H9 (cell line): ENCODE data around the gene SAT2. TPM values are rescaled to one million over a fixed set of nuclear protein-coding genes. Genes with fewer than 3 reads are reported as not detected.
A peak's percentile ranks its signal among the peaks of the same experiment; 100 is the strongest.

Source experiments
- DNase-seq: peaks from one replicate; pipeline ENCODE4 v3.0.0-alpha.2; 2017
- H2AFZ ChIP-seq: one replicate; pipeline ENCODE4 v1.6.1; 2013; ENCODE audit warnings: mild to moderate bottlenecking, low read length, control low read depth, moderate library complexity
- H2AK5ac ChIP-seq: 2 replicates; pipeline ENCODE4 v1.6.1; 2013; ENCODE audit warnings: low read length, control low read depth, mixed read lengths; ENCODE audit not compliant: insufficient read length
- H2BK120ac ChIP-seq: one replicate; pipeline ENCODE4 v1.6.1; 2013; ENCODE audit warnings: low read depth, mild to moderate bottlenecking, low read length, control low read depth, inconsistent platforms; ENCODE audit not compliant: poor library complexity, severe bottlenecking
- H2BK12ac ChIP-seq: 2 replicates; pipeline ENCODE4 v1.6.1; 2013; ENCODE audit warnings: low read length, control low read depth, mixed read lengths, low read depth; ENCODE audit not compliant: insufficient read length
- H2BK15ac ChIP-seq: 2 replicates; pipeline ENCODE4 v1.6.1; 2013; ENCODE audit warnings: low read depth, low read length, control low read depth
- H2BK20ac ChIP-seq: one replicate; pipeline ENCODE4 v1.6.1; 2013; ENCODE audit warnings: low read depth, mild to moderate bottlenecking, low read length, control low read depth, inconsistent platforms; ENCODE audit not compliant: poor library complexity, severe bottlenecking
- H2BK5ac ChIP-seq: 2 replicates; pipeline ENCODE4 v1.6.1; 2013; ENCODE audit warnings: low read length, control low read depth, mixed read lengths; ENCODE audit not compliant: insufficient read length
- H3K14ac ChIP-seq: 2 replicates; pipeline ENCODE4 v1.6.1; 2013; ENCODE audit warnings: low read length, control low read depth; ENCODE audit not compliant: insufficient read depth
- H3K18ac ChIP-seq: 2 replicates; pipeline ENCODE4 v1.6.1; 2013; ENCODE audit warnings: low read depth, mild to moderate bottlenecking, mixed read lengths, low read length, control low read depth; ENCODE audit not compliant: insufficient read length
- H3K23ac ChIP-seq: 2 replicates; pipeline ENCODE4 v1.6.1; 2013; ENCODE audit warnings: low read length, control low read depth, mixed read lengths, low read depth; ENCODE audit not compliant: insufficient read length
- H3K23me2 ChIP-seq: 2 replicates; pipeline ENCODE4 v1.6.1; 2013; ENCODE audit warnings: low read depth, mild to moderate bottlenecking, mixed read lengths, low read length, control low read depth; ENCODE audit not compliant: insufficient read length, poor library complexity, severe bottlenecking
- H3K27ac ChIP-seq: 2 replicates; pipeline ENCODE4 v1.5.1; 2013; ENCODE audit warnings: low read length, control low read depth, mixed read lengths, low read depth; ENCODE audit not compliant: insufficient read length
- H3K27me3 ChIP-seq: 2 replicates; pipeline ENCODE4 v1.6.1; 2013; ENCODE audit warnings: low read length, control low read depth, inconsistent platforms; ENCODE audit not compliant: insufficient read depth
- H3K4ac ChIP-seq: 2 replicates; pipeline ENCODE4 v1.6.1; 2013; ENCODE audit warnings: low read depth, mild to moderate bottlenecking, control low read depth, inconsistent platforms, low read length, moderate library complexity
- H3K4me1 ChIP-seq: 2 replicates; pipeline ENCODE4 v1.6.1; 2013; ENCODE audit warnings: low read length, control low read depth, inconsistent platforms; ENCODE audit not compliant: insufficient read depth
- H3K4me2 ChIP-seq: 2 replicates; pipeline ENCODE4 v1.6.1; 2013; ENCODE audit warnings: low read length, control low read depth, mixed read lengths; ENCODE audit not compliant: insufficient read length, insufficient read depth
- H3K56ac ChIP-seq: 2 replicates; pipeline ENCODE4 v1.6.1; 2013; ENCODE audit warnings: low read depth, mild to moderate bottlenecking, mixed read lengths, low read length, control low read depth; ENCODE audit not compliant: insufficient read length
- H3K79me1 ChIP-seq: 2 replicates; pipeline ENCODE4 v1.6.1; 2013; ENCODE audit warnings: low read depth, mild to moderate bottlenecking, moderate library complexity, low read length, control low read depth, inconsistent platforms; ENCODE audit not compliant: insufficient read depth, poor library complexity, severe bottlenecking
- H3K79me2 ChIP-seq: 2 replicates; pipeline ENCODE4 v1.6.1; 2013; ENCODE audit warnings: low read length, control low read depth, inconsistent platforms; ENCODE audit not compliant: insufficient read depth
- H3K9ac ChIP-seq: 2 replicates; pipeline ENCODE4 v1.6.1; 2013; ENCODE audit warnings: low read length, control low read depth, mixed read lengths; ENCODE audit not compliant: insufficient read length; ENCODE audit errors: extremely low read depth
- H3K9me3 ChIP-seq: one replicate; pipeline ENCODE4 v1.6.1; 2013; ENCODE audit warnings: low read depth, low read length, inconsistent platforms; ENCODE audit not compliant: control insufficient read depth
- H3T11ph ChIP-seq: one replicate; pipeline ENCODE4 v1.6.1; 2013; ENCODE audit warnings: mild to moderate bottlenecking, low read length, control low read depth, inconsistent platforms
- H4K20me1 ChIP-seq: one replicate; pipeline ENCODE4 v1.6.1; 2013; ENCODE audit not compliant: control insufficient read depth, insufficient read length, insufficient read depth
- H4K5ac ChIP-seq: 2 replicates; pipeline ENCODE4 v1.6.1; 2013; ENCODE audit warnings: low read depth, mild to moderate bottlenecking, mixed read lengths, low read length, control low read depth; ENCODE audit not compliant: insufficient read length
- H4K8ac ChIP-seq: replicated peaks from 2 replicates; pipeline ENCODE4 v1.6.1; 2013; ENCODE audit warnings: low read length, control low read depth, mixed read lengths, low read depth; ENCODE audit not compliant: insufficient read length
- H4K91ac ChIP-seq: 2 replicates; pipeline ENCODE4 v1.6.1; 2013; ENCODE audit warnings: low read depth, mild to moderate bottlenecking, moderate library complexity, mixed read lengths, low read length, control low read depth; ENCODE audit not compliant: insufficient read length
- H3K27ac Mint-ChIP-seq, 3 experiments: 2 replicates in 2 of 3; 3 replicates in 1 of 3; pipeline ENCODE4 v1.8.0; 2020 to 2021; ENCODE audit warnings: mixed read lengths in 3 of 3, mild to moderate bottlenecking in 1 of 3, moderate library complexity in 1 of 3
- H3K27me3 Mint-ChIP-seq: 2 replicates; pipeline ENCODE4 v1.8.0; 2021; ENCODE audit warnings: low read depth, mild to moderate bottlenecking, moderate library complexity, mixed read lengths
- H3K36me3 Mint-ChIP-seq, 3 experiments: 2 replicates in 2 of 3; 3 replicates in 1 of 3; pipeline ENCODE4 v1.8.0; 2020 to 2021; ENCODE audit warnings: low read depth in 3 of 3, mixed read lengths in 3 of 3; ENCODE audit not compliant: insufficient read depth in 1 of 3
- H3K4me1 Mint-ChIP-seq, 2 experiments: 2 replicates each; pipeline ENCODE4 v1.8.0; 2020; ENCODE audit warnings: mixed read lengths in 2 of 2
- H3K4me3 Mint-ChIP-seq, 2 experiments: 2 replicates in 1 of 2; 3 replicates in 1 of 2; pipeline ENCODE4 v1.8.0; 2020 to 2021; ENCODE audit warnings: mild to moderate bottlenecking in 2 of 2, mixed read lengths in 2 of 2, moderate library complexity in 1 of 2
- H3K9me3 Mint-ChIP-seq, 2 experiments: 2 replicates in 1 of 2; 3 replicates in 1 of 2; pipeline ENCODE4 v1.8.0; 2020; ENCODE audit warnings: mild to moderate bottlenecking in 2 of 2, mixed read lengths in 2 of 2, moderate library complexity in 1 of 2
- CTCF ChIP-seq: fragments of 200-600 bp; sonication (generic); conservative IDR thresholded peaks from 3 replicates; pipeline ENCODE4 v1.8.0; 2021; ENCODE audit warnings: antibody characterized with exemption, mild to moderate bottlenecking
- WGBS: extraction: QIAGEN DNeasy Blood & Tissue Kit; methylation state at CpG from one replicate; pipeline ENCODE4 v1.1.7; 2013; ENCODE audit warnings: missing lambda C conversion rate, low lambda C conversion rate, mixed read lengths; ENCODE audit not compliant: insufficient read length; ENCODE audit errors: extremely low coverage; 5-methylcytosine and 5-hydroxymethylcytosine counted together
- total RNA-seq: library from RNA; stranded (reverse); gene quantifications from 2 replicates; pipeline ENCODE4 v1.2.1, GENCODE V29; 2021

The SAT2 gene
- total RNA-seq, 1 experiment from 2014 or later: 72.1 TPM

- H2AFZ ChIP-seq: no peak within 1 kb of the TSS
- peak within 1 kb of the TSS; percentile 5 to 48; a peak in 4 of 5 replicates for H3K4me3 Mint-ChIP-seq
These were observed 37.5 kb downstream of the SAT2 start, which contains the start of gene SOX15 for GRCh38 chr17:7589891-7590691. SOX15 (minus strand) TSS chr17:7590094; CDS start chr17:7589676, 418 bp downstream.

More at GRCh38 chr17:7589891-7590691, 37.5 kb downstream of the SAT2 start, which contains the start of gene SOX15:
- Histone ChIP-seq H2BK120ac (peak within 1 kb of the TSS; percentile 8), H3K23me2 (peaks cover 10% of the 10 kb centered on the region), H3K79me1 (no peaks in the 10 kb centered on the region), H2AK5ac (no peak within 1 kb of the TSS), H3T11ph (no peak within 1 kb of the TSS), H3K4ac (no peak within 1 kb of the TSS; the same call in 1 of the 2 replicates), H4K20me1 (no peaks in the 10 kb centered on the region), H3K79me2 (no peaks in the 10 kb centered on the region), H2BK20ac (no peak within 1 kb of the TSS), H4K5ac (no peak within 1 kb of the TSS), H3K14ac (peak within 1 kb of the TSS; percentile 89), H2BK12ac (no peak within 1 kb of the TSS), H3K9me3 (no peaks in the 10 kb centered on the region), H2BK15ac (peak within 1 kb of the TSS; percentile 87), H4K8ac (no peak within 1 kb of the TSS), H3K4me1 (no peaks in the 10 kb centered on the region; the same call in 1 of the 2 replicates), H3K4me2 (peak within 1 kb of the TSS; percentile 91), H3K27me3 (no peaks in the 10 kb centered on the region), H3K18ac (peak within 1 kb of the TSS; percentile 51), H2BK5ac (no peak within 1 kb of the TSS), H4K91ac (no peak within 1 kb of the TSS), H3K23ac (no peak within 1 kb of the TSS), H3K9ac (peak within 1 kb of the TSS; percentile 70), H3K27ac (no peak within 1 kb of the TSS), H3K56ac (peak within 1 kb of the TSS; percentile 20)
- peaks cover 21 to 51% of the 10 kb centered on the region in 2 experiments for H3K4me1 Mint-ChIP-seq
- TF ChIP-seq CTCF: no peak
- DNase-seq: peak; percentile 92
- H3K9me3 Mint-ChIP-seq: no peaks in the 10 kb centered on the region
- no CpG with 5 or more reads among the region's 24 CpGs for WGBS
- peaks cover 28 to 65% (median 56%) of the 10 kb centered on the region in 3 experiments for H3K36me3 Mint-ChIP-seq
- peak within 1 kb of the TSS; percentile 74 to 98 (median 85); a peak in 6 of 7 replicates for H3K27ac Mint-ChIP-seq
- H3K27me3 Mint-ChIP-seq: no peaks in the 10 kb centered on the region
